ENCODE data around the gene USP47. TPM values are rescaled to one million over a fixed set of nuclear protein-coding genes. Genes with fewer than 3 reads are reported as not detected.

Gene USP47
- total and polyA plus RNA-seq, 2 of the 8 experiments (the other 6 are each of a cell fraction or from before 2014, with no cell fraction given), result 4.2 to 21.3 TPM

DNA sequence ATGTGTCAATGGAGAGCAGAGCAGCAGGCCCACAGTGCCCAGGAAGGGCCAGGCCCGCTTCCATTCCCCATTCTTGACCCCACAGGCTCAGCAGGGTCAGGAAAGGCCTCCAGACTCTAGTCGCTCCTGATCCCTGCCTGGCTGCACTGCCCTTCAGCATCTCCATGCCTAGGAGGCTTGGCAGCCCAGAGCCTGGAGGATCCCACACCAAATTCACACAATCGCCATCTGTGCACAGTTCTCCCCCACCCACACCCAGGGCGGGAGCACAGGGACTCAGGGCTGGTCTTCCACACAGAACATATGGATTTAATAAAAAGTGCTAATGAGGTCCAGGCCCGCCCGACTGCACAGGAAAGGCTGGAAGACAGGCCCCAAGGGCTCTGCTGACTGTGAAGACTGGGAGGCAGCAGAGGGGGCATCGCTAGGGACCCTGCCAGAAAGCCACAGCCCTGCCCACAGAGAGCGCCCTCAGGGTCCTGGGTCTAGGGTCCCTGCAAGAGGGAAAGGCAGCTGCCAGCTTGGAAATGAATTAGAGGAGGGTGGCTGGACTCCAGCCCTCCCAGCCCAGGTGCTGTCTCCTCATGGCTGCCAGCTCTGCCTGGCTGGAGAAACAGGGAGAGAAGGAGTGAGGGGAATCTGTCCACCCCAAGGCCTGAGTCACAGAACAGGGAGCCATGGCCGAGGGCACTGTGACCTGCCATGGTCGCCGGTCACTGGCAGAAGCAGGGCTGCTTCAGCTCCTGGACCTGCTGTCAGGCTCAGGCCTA lies 126.9 kb downstream of the USP47 start (continued):
- TF ChIP-seq, protein P1, sequence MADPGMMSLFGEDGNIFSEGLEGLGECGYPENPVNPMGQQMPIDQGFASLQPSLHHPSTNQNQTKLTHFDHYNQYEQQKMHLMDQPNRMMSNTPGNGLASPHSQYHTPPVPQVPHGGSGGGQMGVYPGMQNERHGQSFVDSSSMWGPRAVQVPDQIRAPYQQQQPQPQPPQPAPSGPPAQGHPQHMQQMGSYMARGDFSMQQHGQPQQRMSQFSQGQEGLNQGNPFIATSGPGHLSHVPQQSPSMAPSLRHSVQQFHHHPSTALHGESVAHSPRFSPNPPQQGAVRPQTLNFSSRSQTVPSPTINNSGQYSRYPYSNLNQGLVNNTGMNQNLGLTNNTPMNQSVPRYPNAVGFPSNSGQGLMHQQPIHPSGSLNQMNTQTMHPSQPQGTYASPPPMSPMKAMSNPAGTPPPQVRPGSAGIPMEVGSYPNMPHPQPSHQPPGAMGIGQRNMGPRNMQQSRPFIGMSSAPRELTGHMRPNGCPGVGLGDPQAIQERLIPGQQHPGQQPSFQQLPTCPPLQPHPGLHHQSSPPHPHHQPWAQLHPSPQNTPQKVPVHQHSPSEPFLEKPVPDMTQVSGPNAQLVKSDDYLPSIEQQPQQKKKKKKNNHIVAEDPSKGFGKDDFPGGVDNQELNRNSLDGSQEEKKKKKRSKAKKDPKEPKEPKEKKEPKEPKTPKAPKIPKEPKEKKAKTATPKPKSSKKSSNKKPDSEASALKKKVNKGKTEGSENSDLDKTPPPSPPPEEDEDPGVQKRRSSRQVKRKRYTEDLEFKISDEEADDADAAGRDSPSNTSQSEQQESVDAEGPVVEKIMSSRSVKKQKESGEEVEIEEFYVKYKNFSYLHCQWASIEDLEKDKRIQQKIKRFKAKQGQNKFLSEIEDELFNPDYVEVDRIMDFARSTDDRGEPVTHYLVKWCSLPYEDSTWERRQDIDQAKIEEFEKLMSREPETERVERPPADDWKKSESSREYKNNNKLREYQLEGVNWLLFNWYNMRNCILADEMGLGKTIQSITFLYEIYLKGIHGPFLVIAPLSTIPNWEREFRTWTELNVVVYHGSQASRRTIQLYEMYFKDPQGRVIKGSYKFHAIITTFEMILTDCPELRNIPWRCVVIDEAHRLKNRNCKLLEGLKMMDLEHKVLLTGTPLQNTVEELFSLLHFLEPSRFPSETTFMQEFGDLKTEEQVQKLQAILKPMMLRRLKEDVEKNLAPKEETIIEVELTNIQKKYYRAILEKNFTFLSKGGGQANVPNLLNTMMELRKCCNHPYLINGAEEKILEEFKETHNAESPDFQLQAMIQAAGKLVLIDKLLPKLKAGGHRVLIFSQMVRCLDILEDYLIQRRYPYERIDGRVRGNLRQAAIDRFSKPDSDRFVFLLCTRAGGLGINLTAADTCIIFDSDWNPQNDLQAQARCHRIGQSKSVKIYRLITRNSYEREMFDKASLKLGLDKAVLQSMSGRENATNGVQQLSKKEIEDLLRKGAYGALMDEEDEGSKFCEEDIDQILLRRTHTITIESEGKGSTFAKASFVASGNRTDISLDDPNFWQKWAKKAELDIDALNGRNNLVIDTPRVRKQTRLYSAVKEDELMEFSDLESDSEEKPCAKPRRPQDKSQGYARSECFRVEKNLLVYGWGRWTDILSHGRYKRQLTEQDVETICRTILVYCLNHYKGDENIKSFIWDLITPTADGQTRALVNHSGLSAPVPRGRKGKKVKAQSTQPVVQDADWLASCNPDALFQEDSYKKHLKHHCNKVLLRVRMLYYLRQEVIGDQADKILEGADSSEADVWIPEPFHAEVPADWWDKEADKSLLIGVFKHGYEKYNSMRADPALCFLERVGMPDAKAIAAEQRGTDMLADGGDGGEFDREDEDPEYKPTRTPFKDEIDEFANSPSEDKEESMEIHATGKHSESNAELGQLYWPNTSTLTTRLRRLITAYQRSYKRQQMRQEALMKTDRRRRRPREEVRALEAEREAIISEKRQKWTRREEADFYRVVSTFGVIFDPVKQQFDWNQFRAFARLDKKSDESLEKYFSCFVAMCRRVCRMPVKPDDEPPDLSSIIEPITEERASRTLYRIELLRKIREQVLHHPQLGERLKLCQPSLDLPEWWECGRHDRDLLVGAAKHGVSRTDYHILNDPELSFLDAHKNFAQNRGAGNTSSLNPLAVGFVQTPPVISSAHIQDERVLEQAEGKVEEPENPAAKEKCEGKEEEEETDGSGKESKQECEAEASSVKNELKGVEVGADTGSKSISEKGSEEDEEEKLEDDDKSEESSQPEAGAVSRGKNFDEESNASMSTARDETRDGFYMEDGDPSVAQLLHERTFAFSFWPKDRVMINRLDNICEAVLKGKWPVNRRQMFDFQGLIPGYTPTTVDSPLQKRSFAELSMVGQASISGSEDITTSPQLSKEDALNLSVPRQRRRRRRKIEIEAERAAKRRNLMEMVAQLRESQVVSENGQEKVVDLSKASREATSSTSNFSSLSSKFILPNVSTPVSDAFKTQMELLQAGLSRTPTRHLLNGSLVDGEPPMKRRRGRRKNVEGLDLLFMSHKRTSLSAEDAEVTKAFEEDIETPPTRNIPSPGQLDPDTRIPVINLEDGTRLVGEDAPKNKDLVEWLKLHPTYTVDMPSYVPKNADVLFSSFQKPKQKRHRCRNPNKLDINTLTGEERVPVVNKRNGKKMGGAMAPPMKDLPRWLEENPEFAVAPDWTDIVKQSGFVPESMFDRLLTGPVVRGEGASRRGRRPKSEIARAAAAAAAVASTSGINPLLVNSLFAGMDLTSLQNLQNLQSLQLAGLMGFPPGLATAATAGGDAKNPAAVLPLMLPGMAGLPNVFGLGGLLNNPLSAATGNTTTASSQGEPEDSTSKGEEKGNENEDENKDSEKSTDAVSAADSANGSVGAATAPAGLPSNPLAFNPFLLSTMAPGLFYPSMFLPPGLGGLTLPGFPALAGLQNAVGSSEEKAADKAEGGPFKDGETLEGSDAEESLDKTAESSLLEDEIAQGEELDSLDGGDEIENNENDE (IDR thresholded peaks at IDR 0.05; ENCODE audit: insufficient replicate concordance, low read length), result no peak
- TF ChIP-seq E2F6 (IDR thresholded peaks at IDR 0.05) (no peak), MAFK (IDR thresholded peaks at IDR 0.05; ENCODE audit: low read depth, low read length) (no peak), SAP30 (IDR thresholded peaks at IDR 0.05; ENCODE audit: insufficient read depth, insufficient replicate concordance, low read length) (no peak), TCF12 (IDR thresholded peaks at IDR 0.05; ENCODE audit: low read depth, low read length) (no peak), HDAC6 (IDR thresholded peaks at IDR 0.05; ENCODE audit: low read depth, low read length) (no peak), USF2 (IDR thresholded peaks at IDR 0.05; ENCODE audit: low read length) (no peak)
